OCI-LY7 (cell line): ENCODE results near the gene BCAR1. TPM values are rescaled to one million over a fixed set of nuclear protein-coding genes. Genes with fewer than 3 reads are reported as not detected.

Experiments used
- Bru-seq: library from RNA; stranded (reverse); fragments of 400-500 nt; gene quantifications from one replicate; lab custom pipeline; 2021; lab: Mats Ljungman, UMichigan
- BruChase-seq, 2 experiments: library from RNA; stranded (reverse); fragments of 400-500 nt; gene quantifications; one replicate each; lab custom pipeline; 2021; lab: Mats Ljungman, UMichigan
- BruUV-seq: library from RNA; stranded (reverse); fragments of 400-500 nt; replicated peaks from 2 replicates; lab custom pipeline; 2021; lab: Mats Ljungman, UMichigan
- CTCF ChIA-PET: fragments of 300-600 bp; sonication (Branson Sonifier 250); formaldehyde crosslinking; loops from one replicate; lab custom pipeline; 2022; ENCODE audit warnings: antibody characterized with exemption; ENCODE audit not compliant: unreplicated experiment; lab: Charles Lee
- POLR2A ChIA-PET: fragments of 300-600 bp; sonication (Branson Sonifier 250); formaldehyde crosslinking; loops from one replicate; lab custom pipeline; 2022; ENCODE audit warnings: antibody characterized with exemption; lab: Charles Lee
- DNase-seq: peaks from one replicate; pipeline ENCODE4 v3.0.0-alpha.2; 2015; ENCODE audit warnings: low spot score
- H2AFZ ChIP-seq: fragments of 200-600 bp; sonication (generic), shearing (Covaris generic); 2 replicates; pipeline ENCODE4 v1.6.1; 2014; ENCODE audit warnings: mild to moderate bottlenecking, antibody characterized with exemption, low read length, moderate library complexity
- H3K27ac ChIP-seq: fragments of 200-600 bp; sonication (generic); 2 replicates; pipeline ENCODE4 v1.5.1; 2014; ENCODE audit warnings: mixed run types, low read depth, mild to moderate bottlenecking, moderate library complexity, low read length, inconsistent platforms; ENCODE audit not compliant: poor library complexity, severe bottlenecking
- H3K36me3 ChIP-seq: fragments of 200-600 bp; sonication (generic); 2 replicates; pipeline ENCODE4 v1.6.1; 2014; ENCODE audit warnings: mild to moderate bottlenecking, antibody characterized with exemption, low read length, moderate library complexity, mixed read lengths; ENCODE audit not compliant: insufficient read depth
- H3K4me1 ChIP-seq: fragments of 200-600 bp; sonication (generic); 2 replicates; pipeline ENCODE4 v1.5.1; 2014; ENCODE audit warnings: mild to moderate bottlenecking, low read length; ENCODE audit not compliant: insufficient read depth, poor library complexity, severe bottlenecking
- H3K4me2 ChIP-seq: fragments of 200-600 bp; sonication (generic); 2 replicates; pipeline ENCODE4 v1.6.1; 2014; ENCODE audit warnings: mild to moderate bottlenecking, low read length
- H3K4me3 ChIP-seq: fragments of 200-600 bp; sonication (generic); 2 replicates; pipeline ENCODE4 v1.5.1; 2014; ENCODE audit warnings: mild to moderate bottlenecking, low read depth, low read length; ENCODE audit not compliant: poor library complexity, severe bottlenecking
- H3K79me2 ChIP-seq: fragments of 200-600 bp; sonication (generic); 2 replicates; pipeline ENCODE4 v1.6.1; 2016; ENCODE audit warnings: low read depth, mild to moderate bottlenecking, low read length, moderate library complexity, mixed read lengths; ENCODE audit not compliant: insufficient read depth
- H3K9me2 ChIP-seq: fragments of 200-600 bp; sonication (generic); 2 replicates; pipeline ENCODE4 v1.6.1; 2016; ENCODE audit warnings: mild to moderate bottlenecking, low read length, mixed read lengths; ENCODE audit not compliant: insufficient read depth
- H3K9me3 ChIP-seq: fragments of 200-600 bp; sonication (generic); 2 replicates; pipeline ENCODE4 v1.6.1; 2014; ENCODE audit warnings: mild to moderate bottlenecking, mixed run types, low read length, mixed read lengths
- H4K20me1 ChIP-seq: fragments of 200-600 bp; sonication (generic); 2 replicates; pipeline ENCODE4 v1.6.1; 2014; ENCODE audit warnings: mild to moderate bottlenecking, antibody characterized with exemption, low read length, moderate library complexity, mixed read lengths; ENCODE audit not compliant: insufficient read depth
- CTCF ChIP-seq: fragments of 200-600 bp; sonication (generic); conservative IDR thresholded peaks from 2 replicates; pipeline ENCODE4 v1.5.1; 2014; ENCODE audit warnings: mild to moderate bottlenecking, antibody characterized with exemption, low read length, moderate library complexity, mixed read lengths
- EZH2phosphoT487 ChIP-seq: fragments of 200-600 bp; sonication (generic); IDR thresholded peaks from 2 replicates; pipeline ENCODE4 v1.6.1; 2018; ENCODE audit warnings: low read depth, borderline replicate concordance, mild to moderate bottlenecking, mixed run types, antibody characterized with exemption, low read length, moderate library complexity, mixed read lengths
- intact Hi-C: fragments of 100-400 bp; cut with micrococcal nuclease; formaldehyde crosslinking; loops from one replicate; pipeline ENCODE4 v1.10.0; 2022; ENCODE audit not compliant: unreplicated experiment
- long read RNA-seq: library from polyadenylated mRNA; stranded (forward); transcript quantifications from one replicate; pipeline ENCODE4 v2.0.0, GENCODE V29; 2022
- total RNA-seq, 2 experiments: library from RNA; depleted of rRNA in 1 of 2; stranded (reverse); fragments of >200 nt in 1 of 2; shearing (Covaris generic) in 1 of 2; gene quantifications; 2 replicates each; pipeline ENCODE4 v1.2.3, GENCODE V29; 2014 to 2022

The BCAR1 gene
- total RNA-seq (2014; rRNA removed; shearing (Covaris generic)) = 10.0 and 11.7 TPM in 2 replicates
- 13.9 and 15.1 TPM in 2 replicates for total RNA-seq (2022)
- percentile 40 among the genes with signal in this experiment for Bru-seq, nascent RNA
- BruChase-seq, experiment 1, labeled RNA remaining after a 6-hour chase = percentile 37 among the genes with signal in this experiment
- percentile 42 among the genes with signal in this experiment for BruChase-seq, experiment 2, labeled RNA remaining after a 2-hour chase
- long read RNA-seq, transcript BCAR1-201 (7 exons, 3,221 nt) = major isoform, 15 of 37 reads
- long read RNA-seq, transcript BCAR1-207 (7 exons, 3,192 nt) = minor isoform, 9 of 37 reads
- long read RNA-seq, partial matches to known transcripts = 7 of 37 reads
- long read RNA-seq, other reads (novel, unspliced or antisense) = 5 of 37 reads

DNA sequence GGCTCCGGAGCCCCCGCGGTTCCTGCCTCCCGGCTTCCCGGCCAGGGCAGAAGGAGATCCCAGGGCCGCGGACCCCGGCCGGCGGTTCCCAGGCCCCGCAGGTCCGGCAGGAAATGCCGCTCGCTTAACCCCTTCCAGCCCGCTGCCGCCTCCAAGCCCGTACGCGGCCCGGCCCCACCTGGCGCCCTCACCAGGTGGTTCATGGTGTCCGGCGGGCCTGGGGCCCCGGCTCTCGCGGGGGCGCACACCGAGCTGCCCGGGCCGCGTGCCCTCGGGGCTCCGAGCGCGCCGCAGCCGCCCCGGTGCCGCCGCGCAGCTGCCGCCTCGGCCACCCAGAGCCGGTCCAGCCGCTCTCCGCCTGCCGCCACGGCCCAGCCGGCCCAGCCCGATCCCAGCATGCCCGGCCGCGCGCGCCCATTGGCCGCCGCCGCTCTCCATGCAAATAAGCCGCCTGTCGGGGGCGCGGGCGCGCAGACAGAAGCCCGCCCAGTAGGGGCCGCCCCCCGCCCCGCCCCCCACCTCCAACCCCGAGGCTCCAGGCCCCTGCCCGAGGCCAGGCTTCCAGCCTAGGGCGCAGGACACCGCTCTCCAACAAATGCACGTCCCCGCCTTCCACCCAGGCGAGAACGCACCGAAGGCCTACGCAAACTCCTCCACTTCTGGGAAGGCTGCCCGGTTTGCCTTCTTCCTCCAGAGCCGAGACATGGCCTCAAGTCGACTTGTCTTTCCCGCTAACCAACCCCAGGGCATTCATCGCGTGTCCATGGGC, at the start of gene BCAR1:
Gene BCAR1, minus strand, starts transcription at position 345 of the 769 bp plus-strand sequence. Its CDS starts 142 bp downstream, at position 203.
- intact Hi-C loops = no loop called here
- no peak within 1 kb of the TSS for H3K27ac ChIP-seq
- peak within 1 kb of the TSS; percentile 81 for H3K4me3 ChIP-seq
- TF ChIP-seq CTCF (peak; percentile 25; the same call in 1 of the 2 replicates), EZH2phosphoT487 (no peak)
- POLR2A ChIA-PET = no interaction called here
- H3K4me2 ChIP-seq = peak within 1 kb of the TSS; percentile 67
- H3K79me2 ChIP-seq = no peaks in the 10 kb centered on the region
- CTCF ChIA-PET = no interaction called here
- H3K9me3 ChIP-seq = no peaks in the 10 kb centered on the region
- DNase-seq = peak; percentile 77
- H2AFZ ChIP-seq = peak within 1 kb of the TSS; percentile 44; the same call in 1 of the 2 replicates
- no TSS peak for BruUV-seq
- H4K20me1 ChIP-seq = no peaks in the 10 kb centered on the region
- no peaks in the 10 kb centered on the region for H3K9me2 ChIP-seq
- no peaks in the 10 kb centered on the region for H3K36me3 ChIP-seq
- H3K4me1 ChIP-seq = peaks cover 11% of the 10 kb centered on the region

DNA sequence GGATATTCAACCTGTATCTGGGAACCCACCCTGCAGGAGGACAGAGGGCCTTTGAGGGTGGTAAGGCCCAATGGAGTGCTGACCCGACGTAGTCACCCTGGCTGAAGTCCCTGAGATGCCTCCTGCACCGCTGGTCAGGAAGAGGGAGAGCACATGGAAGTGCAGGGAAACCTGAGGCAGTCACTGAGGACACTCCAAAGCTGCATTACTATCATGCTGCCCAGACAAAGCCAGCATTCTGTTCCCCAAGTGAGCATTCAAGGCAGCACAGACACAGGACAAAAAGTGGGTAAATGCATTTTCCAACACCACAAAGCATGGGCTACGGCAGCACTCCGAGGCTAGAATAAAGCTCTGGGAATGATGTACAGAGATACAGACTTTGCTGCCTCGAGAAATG, 46.8 kb upstream of the BCAR1 start:
- Histone ChIP-seq H3K36me3 (peaks cover 42% of the 10 kb centered on the region), H3K79me2 (no peaks in the 10 kb centered on the region), H2AFZ (no peak overlapping the region), H3K4me1 (no peaks in the 10 kb centered on the region), H3K9me3 (no peaks in the 10 kb centered on the region), H3K9me2 (no peaks in the 10 kb centered on the region), H3K4me2 (no peak overlapping the region), H3K27ac (no peak overlapping the region), H4K20me1 (no peaks in the 10 kb centered on the region), H3K4me3 (no peak overlapping the region)
- no TSS peak for BruUV-seq
- DNase-seq = no peak
- POLR2A ChIA-PET = no interaction called here
- TF ChIP-seq CTCF (no peak), EZH2phosphoT487 (no peak)
- intact Hi-C loops = no loop called here
- CTCF ChIA-PET = no interaction called here
